ENCODE data around the gene METTL1. TPM values are rescaled to one million over a fixed set of nuclear protein-coding genes. Genes with fewer than 3 reads are reported as not detected.

The METTL1 gene
- total and polyA plus RNA-seq, 9 of the 15 experiments (the other 6 are each of a cell fraction or from before 2014, with no cell fraction given) = 12.6 to 65.9 (median 39.2) TPM

DNA sequence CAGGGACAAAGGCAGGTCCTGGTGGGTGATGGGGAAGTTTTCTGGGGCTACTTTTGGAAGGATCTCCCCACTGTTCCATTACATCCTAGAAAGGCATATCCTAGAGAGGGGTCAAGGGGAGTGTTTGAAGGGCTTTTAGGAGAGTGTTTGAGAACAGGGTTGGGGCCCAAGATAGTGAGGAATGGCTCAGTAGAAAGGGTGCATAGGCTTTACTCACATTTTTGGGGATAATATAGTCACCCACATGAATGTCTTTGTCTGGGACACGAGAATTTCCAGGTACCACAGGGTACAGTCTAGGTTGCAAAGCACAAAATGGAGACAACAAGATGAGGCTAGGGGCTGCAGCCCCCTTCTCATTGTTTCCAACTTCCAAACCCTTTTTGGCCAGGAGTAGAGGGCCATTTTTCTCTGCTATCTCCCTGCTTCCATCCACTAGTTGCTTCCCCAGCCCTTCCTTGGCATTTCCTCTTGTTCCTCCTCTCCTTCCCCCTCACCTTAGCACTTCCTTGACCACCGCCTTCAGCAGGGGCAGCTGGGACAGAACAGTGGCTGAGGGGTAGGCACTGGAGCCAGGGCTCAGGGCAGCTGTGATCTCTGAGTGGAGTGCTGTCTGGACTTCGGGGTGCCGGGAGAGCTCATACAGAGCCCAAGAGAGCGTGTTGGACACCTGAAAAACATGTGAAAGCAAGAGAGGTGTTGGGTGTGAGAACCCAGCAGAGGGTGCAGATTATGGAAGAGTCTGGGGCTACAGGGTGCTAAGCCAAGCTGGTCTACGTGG is 7.8 kb downstream of the METTL1 start:
- ChIA-PET CTCF (ENCODE audit: low intra/inter-chr PET ratio) (no interaction called here), POLR2A (interaction anchor here (0.7 kb wide), 2 partner anchors 8 to 122 kb away, joined by 3 to 5 read pairs; partner anchors contain the start of genes EEF1AKMT3 and METTL1)
- DNase-seq (ENCODE audit: extremely low read depth in 1 of 4, low spot score in 3 of 4) = no peak
- ATAC-seq = no peak
- peaks cover 8 to 25% of the 10 kb centered on the region in 2 experiments for H3K4me1 ChIP-seq (replicated peaks in 1 of 2; ENCODE audit: control insufficient read depth in 2 of 2, insufficient read depth in 2 of 2, low read length in 2 of 2)
- H3K27me3 ChIP-seq (ENCODE audit: control insufficient read depth in 2 of 2, insufficient read depth in 2 of 2, low read length in 2 of 2) = no peaks in the 10 kb centered on the region
- H3K79me2 ChIP-seq (ENCODE audit: control insufficient read depth, insufficient read depth, low read length) = no peaks in the 10 kb centered on the region
- H4K20me1 ChIP-seq (replicated peaks; ENCODE audit: control insufficient read depth, insufficient read depth, low read length) = no peaks in the 10 kb centered on the region
- no peak overlapping the region for H3K4me3 ChIP-seq
- FAIRE-seq = no peak
- 0 out of 4 replicates have a peak overlapping the region, but pooled peaks of 1 of the 2 experiments have one; percentile 22 for H3K9ac ChIP-seq (ENCODE audit: insufficient read depth in 1 of 2, low read depth in 2 of 2, low read length in 2 of 2)
- BruUV-seq (replicated peaks) = no TSS peak
- no peaks in the 10 kb centered on the region for H3K9me3 ChIP-seq (replicated peaks; ENCODE audit: control insufficient read depth, insufficient read depth, low read depth, low read length)
- H3K27ac ChIP-seq (ENCODE audit: extremely low read depth, low read depth, low read length) = no peak overlapping the region
- no peaks in the 10 kb centered on the region for H3K9me1 ChIP-seq (ENCODE audit: control insufficient read depth, insufficient read depth, low read length)
- H2AFZ ChIP-seq (ENCODE audit: low read depth, low read length) = no peak overlapping the region
- TF ChIP-seq KLF10 (CRISPR knock-in tag; IDR thresholded peaks at IDR 0.05) = no peak
- no peak for TF ChIP-seq DMBX1 (CRISPR knock-in tag; IDR thresholded peaks at IDR 0.05; ENCODE audit: borderline replicate concordance)
- TF ChIP-seq, protein P1, sequence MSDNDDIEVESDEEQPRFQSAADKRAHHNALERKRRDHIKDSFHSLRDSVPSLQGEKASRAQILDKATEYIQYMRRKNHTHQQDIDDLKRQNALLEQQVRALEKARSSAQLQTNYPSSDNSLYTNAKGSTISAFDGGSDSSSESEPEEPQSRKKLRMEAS (CRISPR knock-in tag; IDR thresholded peaks at IDR 0.05) = no peak
- no peak for TF ChIP-seq ZBTB8A (IDR thresholded peaks at IDR 0.05; ENCODE audit: partially characterized antibody)
- no peak for TF ChIP-seq CBFA2T2 (conservative IDR thresholded peaks at IDR 0.05)
- TF ChIP-seq, protein P2, sequence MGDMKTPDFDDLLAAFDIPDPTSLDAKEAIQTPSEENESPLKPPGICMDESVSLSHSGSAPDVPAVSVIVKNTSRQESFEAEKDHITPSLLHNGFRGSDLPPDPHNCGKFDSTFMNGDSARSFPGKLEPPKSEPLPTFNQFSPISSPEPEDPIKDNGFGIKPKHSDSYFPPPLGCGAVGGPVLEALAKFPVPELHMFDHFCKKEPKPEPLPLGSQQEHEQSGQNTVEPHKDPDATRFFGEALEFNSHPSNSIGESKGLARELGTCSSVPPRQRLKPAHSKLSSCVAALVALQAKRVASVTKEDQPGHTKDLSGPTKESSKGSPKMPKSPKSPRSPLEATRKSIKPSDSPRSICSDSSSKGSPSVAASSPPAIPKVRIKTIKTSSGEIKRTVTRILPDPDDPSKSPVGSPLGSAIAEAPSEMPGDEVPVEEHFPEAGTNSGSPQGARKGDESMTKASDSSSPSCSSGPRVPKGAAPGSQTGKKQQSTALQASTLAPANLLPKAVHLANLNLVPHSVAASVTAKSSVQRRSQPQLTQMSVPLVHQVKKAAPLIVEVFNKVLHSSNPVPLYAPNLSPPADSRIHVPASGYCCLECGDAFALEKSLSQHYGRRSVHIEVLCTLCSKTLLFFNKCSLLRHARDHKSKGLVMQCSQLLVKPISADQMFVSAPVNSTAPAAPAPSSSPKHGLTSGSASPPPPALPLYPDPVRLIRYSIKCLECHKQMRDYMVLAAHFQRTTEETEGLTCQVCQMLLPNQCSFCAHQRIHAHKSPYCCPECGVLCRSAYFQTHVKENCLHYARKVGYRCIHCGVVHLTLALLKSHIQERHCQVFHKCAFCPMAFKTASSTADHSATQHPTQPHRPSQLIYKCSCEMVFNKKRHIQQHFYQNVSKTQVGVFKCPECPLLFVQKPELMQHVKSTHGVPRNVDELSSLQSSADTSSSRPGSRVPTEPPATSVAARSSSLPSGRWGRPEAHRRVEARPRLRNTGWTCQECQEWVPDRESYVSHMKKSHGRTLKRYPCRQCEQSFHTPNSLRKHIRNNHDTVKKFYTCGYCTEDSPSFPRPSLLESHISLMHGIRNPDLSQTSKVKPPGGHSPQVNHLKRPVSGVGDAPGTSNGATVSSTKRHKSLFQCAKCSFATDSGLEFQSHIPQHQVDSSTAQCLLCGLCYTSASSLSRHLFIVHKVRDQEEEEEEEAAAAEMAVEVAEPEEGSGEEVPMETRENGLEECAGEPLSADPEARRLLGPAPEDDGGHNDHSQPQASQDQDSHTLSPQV (IDR thresholded peaks at IDR 0.05) = no peak
- no peak for TF ChIP-seq SMAD1 (IDR thresholded peaks at IDR 0.05; ENCODE audit: low read depth, low read length, partially characterized antibody)
- TF ChIP-seq HNRNPK (IDR thresholded peaks at IDR 0.05; ENCODE audit: low read depth, low read length, poor library complexity, severe bottlenecking) = no peak
- TF ChIP-seq, protein P3, sequence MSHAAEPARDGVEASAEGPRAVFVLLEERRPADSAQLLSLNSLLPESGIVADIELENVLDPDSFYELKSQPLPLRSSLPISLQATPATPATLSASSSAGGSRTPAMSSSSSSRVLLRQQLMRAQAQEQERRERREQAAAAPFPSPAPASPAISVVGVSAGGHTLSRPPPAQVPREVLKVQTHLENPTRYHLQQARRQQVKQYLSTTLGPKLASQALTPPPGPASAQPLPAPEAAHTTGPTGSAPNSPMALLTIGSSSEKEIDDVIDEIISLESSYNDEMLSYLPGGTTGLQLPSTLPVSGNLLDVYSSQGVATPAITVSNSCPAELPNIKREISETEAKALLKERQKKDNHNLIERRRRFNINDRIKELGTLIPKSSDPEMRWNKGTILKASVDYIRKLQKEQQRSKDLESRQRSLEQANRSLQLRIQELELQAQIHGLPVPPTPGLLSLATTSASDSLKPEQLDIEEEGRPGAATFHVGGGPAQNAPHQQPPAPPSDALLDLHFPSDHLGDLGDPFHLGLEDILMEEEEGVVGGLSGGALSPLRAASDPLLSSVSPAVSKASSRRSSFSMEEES (CRISPR knock-in tag; IDR thresholded peaks at IDR 0.05) = no peak
- no peak for TF ChIP-seq KLF16 (IDR thresholded peaks at IDR 0.05)
- no peak for TF ChIP-seq NCOR1 (IDR thresholded peaks at IDR 0.05)
- TF ChIP-seq PCBP2 (IDR thresholded peaks at IDR 0.05; ENCODE audit: low read depth, low read length, poor library complexity, severe bottlenecking) = no peak
- TF ChIP-seq LCOR (CRISPR knock-in tag; IDR thresholded peaks at IDR 0.05) = no peak
- TF ChIP-seq ZNF589 (CRISPR knock-in tag; IDR thresholded peaks at IDR 0.05; ENCODE audit: low read depth) = no peak
- no peak for TF ChIP-seq ZNF184 (CRISPR knock-in tag; IDR thresholded peaks at IDR 0.05)
- H3K4me2 ChIP-seq (ENCODE audit: insufficient read depth, low read length) = no peak overlapping the region
- in situ Hi-C loops (cut with MboI) (no loop called here), intact Hi-C loops (cut with micrococcal nuclease) (no loop called here)
- 58% methylated on average over 6 of the region's 6 CpGs for WGBS (ENCODE audit: insufficient coverage, low coverage, missing lambda C conversion rate)
- H3K36me3 ChIP-seq (ENCODE audit: control insufficient read depth, insufficient read depth, low read length) = peaks cover 14% of the 10 kb centered on the region; the same call in 2 of the 3 replicates

All from K562 (cell line).